Measurements from ENCODE around the gene RPS21. TPM values are rescaled to one million over a fixed set of nuclear protein-coding genes. Genes with fewer than 3 reads are reported as not detected.
"Not testable (repeated sequence)": the region's sequence is repeated elsewhere in the genome, so short reads cannot be mapped to it uniquely, and the experiment has no call there.

Gene RPS21
- total RNA-seq, 2 donors from 2014 or later = 1,227 to 1,253 TPM

DNA sequence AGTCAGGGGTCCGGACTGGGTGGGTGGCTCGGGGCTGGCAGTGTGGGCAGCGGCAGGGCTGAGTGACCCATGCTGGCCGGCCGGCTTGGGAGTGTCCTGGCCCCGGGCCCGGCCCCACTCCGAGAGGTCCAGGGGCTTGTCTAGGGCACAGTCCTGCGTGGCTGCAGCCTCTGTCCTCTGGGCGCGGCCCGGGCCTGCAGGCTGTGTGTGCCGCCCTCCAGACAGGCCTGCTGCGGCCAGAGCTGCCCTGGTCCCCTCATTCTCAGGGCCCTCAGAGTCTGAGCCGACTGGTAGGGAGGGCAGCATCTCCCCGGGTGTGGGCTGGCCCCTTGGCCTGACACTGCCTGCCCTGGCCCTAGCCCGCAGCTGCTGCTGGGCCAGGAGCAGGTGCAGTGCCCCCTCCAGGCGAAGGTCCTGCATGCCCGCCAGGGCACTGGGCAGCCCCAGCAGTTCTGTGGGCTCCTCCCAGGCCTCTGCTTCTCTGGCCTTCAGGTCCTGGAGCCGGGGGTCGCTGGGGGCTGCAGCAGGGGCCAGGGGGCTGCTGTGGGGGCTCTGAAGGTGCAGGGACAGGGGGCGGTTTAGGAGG is 27.1 kb downstream of the RPS21 start:
- intact Hi-C loops (cut with DNase I) = loop anchor here in 1 of 2 donors (10.0 kb wide), 1 partner anchor 201 kb away; no protein-coding TSS in a partner anchor

DNA sequence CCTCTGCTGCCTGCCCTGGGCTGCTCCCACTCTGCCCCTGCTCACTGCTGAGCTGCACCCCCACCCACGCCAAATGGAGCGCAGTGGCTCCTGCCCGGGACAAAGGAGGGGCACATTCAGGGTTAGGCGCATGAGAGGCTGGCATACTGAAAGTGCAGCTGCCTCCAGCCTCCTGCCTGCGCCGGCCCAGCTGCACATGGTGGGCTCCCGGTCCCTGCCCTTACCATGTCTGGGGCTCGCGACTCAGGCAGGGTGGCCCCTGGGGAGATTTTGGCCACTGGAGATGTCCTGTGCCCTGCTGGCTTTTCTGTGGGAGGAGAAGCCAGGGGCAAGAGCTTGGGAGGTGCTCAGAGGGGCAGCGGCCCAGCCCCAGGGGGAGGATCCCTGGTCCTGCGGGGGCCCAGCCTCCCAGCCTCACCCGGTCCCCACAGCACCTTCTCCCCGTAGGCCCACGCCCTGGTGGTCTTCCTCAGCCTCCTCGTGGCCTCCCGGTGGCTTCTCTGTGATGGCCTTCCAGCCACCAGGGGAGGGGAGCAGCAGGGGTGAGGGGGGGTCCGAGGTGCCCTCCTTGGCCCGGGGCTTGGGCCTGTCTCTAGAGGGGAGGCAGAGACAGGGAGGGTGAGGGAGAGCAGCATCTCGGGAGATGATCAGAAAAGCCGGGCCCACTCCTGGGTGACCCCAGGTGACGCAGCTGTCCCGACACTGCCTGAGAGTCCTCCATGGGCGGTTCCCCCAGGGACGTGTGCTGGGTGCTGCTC is 28.6 kb downstream of the RPS21 start:
- DNase-seq (ENCODE audit: low spot score) = no peak
- intact Hi-C loops (cut with DNase I) = loop anchor here in 1 of 2 donors (10.0 kb wide), 1 partner anchor 199 kb away; no protein-coding TSS in a partner anchor

More for the DNA sequence above, 27.1 kb downstream of the RPS21 start:
- DNase-seq (ENCODE audit: low spot score) = no peak

DNA sequence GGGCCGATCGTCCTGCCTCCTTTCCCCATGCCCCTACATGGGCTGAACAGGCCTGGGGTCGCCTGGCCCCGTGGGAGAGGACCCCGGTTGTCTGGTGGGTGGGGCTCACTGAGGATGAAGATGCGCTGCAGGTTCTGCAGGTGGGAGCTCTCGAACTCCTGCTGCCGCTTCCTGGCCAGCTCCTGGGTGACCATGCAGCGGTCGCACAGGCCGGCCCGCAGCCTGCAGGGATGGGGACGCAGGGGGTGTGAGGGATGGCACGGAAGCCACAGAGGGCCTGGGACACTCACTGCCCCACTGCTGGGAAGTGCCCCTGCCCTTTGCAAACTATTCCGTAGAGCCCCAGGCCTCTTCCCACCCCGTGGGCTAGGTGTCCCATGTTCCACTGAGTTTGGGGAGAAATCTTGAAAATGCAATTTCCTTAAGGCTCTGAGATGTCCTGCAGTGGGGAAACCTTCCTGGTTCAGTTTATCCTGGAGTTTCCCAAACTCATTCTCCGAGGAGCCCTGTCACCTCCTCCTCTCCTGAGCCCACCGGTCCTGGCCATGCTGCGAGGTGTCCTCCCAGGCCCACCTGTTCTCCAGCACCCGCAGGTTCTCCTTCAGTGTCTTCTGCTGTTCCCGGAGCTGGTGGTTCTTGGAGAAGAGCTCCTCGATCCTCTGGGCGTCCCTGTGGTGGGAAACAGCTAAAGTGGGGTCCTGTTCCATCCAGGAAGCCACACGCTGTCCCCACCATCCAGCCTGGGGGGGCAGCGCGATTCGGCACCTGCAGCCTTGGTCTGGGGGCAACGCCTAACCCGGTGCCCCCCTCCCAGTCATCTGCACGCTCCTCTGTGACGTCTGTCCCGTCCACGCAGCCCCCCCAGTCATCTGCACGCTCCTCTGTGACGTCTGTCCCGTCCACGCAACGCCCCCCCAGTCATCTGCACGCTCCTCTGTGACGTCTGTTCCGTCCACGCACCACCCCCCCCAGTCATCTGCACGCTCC is 30.0 kb downstream of the RPS21 start:
- intact Hi-C loops (cut with DNase I) = loop anchor here in 1 of 2 donors (10.0 kb wide), 1 partner anchor 198 kb away; no protein-coding TSS in a partner anchor
- no peak for DNase-seq (ENCODE audit: low spot score)

DNA sequence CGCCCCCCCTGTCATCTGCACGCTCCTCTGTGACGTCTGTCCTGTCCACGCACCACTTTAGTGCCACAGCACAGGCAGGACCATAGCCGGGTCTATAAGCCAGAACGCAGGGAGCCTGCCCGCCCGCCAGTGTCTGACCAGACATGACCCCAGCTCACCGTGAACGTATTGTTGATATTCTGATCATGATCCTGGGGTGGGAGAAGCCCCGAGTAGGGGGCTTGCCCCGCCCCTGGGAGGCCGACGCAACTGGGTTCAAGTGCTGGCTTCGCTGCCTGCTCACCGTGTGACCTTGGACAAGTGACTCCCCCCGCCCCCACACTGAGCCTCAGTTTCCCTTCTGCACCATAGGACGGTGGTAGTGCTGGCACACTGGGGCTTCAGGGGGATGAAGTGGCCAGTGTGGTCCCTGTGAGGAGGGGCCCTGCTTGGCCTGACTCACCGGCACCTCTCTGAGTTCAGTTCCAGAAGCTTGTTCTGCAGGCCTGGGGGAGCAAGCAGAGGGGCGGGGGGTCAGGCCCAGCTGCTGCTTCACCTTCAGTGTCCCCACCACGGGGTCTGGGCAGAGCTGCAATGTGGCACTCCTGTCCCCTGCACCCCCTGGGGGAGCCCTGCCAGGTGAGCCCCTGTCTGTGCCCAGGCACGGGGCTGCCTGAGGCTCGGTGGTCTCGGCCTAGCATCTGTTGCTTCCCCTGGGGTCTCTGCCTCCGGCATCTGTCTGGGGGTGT is 31.2 kb downstream of the RPS21 start:
- DNase-seq (ENCODE audit: low spot score) = no peak
- intact Hi-C loops (cut with DNase I) = loop anchor here in 1 of 2 donors (10.0 kb wide), 1 partner anchor 197 kb away; no protein-coding TSS in a partner anchor

DNA sequence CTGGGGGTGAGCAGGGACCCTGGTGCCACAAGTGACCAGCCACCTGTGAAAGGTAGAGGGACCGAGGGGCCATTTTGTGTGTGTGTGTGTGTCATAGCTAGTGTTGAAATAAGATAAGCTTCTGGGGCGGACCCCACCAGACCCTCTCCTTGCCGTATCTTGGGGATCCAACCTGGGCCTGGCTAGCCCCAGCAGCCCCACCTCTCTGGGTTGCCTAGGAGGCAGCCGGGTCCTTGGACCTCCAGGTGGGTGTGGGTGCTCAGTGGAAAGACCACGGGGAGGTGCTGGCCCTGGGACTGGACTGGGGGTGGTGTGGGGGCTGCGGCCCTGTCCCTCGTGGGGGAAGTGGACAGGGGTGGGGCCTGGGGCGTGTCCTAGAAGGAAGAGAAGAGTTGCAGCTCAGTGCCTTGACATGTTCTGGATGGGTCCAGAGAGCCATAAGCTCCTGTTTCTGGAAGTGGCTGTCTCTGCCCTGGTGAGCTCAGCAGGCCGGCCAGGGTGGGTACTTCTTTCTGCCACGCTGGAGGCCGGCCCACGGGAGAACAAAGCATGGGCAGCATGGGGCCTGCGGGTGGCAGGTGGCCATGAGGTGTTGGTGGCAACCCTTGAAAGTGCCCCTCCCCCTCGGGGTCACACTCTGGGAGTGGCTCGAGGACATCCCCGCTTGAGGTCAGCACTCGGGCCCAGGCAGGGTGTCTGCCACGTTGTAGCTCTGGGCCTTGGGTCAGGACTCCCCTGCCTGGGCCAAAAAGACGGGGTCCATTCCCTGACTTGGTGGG is 32.0 kb downstream of the RPS21 start:
- intact Hi-C loops (cut with DNase I) = loop anchor here (1.0 to 10.0 kb wide), 2 partner anchors 127 to 196 kb away; no protein-coding TSS in a partner anchor
- DNase-seq (ENCODE audit: low spot score) = no peak

DNA sequence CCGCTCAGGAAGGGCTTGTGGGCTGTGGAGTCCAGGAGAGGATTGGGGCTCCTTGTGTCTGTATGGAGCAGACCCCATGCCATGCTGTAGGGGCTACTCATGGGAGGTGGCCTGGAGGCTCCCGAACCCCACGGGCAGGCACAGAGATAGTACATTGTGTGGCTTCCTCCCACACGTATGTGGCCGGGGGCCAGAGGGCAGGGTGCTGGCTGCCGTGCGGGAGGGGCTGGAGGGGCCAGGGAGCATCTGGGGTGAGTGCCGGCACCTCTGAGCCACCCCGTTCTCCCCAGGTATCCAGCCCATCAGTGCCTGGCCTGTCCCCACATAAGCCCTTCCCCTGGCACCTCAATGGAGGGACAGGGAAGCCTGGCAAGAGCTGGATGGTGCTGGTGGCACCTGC is 32.9 kb downstream of the RPS21 start:
- intact Hi-C loops (cut with DNase I) = loop anchor here (1.0 to 10.0 kb wide), 2 partner anchors 127 to 195 kb away; no protein-coding TSS in a partner anchor
- DNase-seq (ENCODE audit: low spot score) = no peak

DNA sequence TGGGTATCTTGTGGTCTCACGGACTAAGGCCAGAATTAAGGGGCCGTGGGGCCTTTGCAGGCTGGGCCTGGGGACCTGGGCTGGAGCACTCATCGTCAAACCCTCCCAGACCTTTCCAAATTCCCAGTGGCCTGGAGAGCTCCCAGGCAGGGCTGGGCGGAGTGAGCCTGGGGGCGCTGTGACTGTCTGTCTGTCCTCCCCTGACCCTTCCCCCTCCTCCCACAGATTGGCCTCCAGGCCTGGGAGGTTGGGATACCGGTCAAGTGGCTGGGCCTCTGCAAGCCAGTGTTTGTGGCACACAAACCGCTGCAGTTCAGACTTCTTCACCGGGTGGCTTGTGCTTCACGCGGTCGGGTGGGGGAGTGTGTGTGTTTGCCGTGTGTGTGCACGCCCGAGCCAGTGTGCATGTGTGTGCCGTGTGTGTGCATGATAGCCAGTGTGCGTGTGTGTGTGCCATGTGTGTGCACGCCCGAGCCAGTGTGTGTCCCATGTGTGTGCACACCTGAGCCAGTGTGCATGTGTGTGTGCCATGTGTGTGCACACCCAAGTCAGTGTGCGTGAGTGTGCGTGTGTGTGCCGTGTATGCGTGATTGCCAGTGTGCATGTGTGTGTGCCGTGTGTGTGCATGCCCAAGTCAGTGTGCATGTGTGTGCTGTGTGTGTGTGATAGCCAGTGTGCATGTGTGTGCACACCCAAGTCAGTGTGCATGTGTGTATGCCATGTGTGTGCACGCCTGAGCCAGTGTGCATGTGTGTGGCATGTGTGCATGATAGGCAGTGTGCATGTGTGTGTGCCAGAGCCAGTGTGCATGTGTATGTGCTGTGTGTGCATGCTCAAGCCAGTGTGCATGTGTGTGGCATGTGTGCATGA is 34.2 kb downstream of the RPS21 start:
- intact Hi-C loops (cut with DNase I) = no loop called here
- no peak for DNase-seq (ENCODE audit: low spot score)

DNA sequence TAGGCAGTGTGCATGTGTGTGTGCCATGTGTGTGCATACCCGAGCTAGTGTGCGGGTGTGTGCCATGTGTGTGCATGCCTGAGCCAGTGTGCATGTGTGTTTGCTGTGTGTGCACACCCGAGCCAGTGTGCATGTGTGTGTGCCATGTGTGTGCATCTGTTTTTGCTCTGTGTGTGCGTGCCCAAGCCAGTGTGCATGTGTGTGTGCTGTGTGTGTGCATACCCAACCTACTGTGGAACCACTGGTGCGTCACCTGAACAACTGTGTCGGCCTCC is 34.8 kb downstream of the RPS21 start:
- intact Hi-C loops (cut with DNase I) = no loop called here
- no peak for DNase-seq (ENCODE audit: low spot score)

DNA sequence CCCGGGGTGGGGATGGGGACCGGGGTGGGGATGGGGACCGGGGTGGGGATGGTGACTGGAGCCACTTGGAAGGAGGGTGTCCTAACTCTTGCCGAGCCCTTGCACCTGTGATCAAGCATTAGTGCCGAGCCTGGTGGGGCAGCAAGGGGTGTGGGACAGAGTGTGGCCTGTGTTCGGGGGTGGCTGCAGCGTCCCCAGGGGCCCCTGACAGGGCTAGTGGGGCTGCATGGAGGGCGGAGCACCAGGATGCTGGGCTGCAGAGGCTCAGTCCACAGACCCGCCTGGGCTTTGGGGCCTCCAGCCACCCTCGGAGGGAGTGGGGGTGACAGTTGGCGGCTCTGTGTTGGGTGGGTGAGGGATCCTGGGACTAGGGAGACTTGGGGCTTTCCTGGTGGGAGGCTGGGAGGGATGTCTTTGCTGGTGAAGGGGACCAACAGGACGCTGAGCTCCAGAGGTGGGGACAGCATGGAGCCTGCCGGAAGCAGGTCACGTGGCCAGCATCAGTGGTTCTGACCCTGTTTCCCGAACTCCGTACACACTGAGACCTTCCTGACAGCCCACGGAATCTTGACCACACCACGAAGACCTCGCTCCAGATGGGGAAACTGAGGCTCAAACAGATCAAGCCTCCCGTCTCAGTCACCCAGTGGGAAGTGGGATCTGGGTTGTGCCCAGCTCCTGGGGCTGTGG is 35.9 kb downstream of the RPS21 start:
- intact Hi-C loops (cut with DNase I) = no loop called here

DNA sequence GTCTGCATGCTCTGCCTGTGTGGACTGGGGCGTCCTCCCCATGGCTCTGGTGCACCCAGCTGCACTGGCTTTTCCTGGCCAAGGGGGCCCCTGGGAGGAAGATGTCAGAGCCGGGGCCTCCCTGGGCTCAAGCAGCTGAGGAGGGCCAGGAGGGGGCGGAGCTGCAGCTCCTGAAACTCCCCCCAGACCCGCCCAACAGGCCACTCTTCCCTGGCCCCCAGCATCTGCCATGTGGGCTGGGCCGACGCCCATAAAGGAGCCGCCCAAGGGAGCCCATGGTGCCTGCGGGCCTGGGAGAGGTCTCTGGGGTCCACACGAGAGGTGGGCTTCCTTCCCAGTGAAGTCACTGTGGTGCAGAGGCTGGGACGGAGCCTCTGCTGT is 36.4 kb downstream of the RPS21 start:
- no peak for DNase-seq (ENCODE audit: low spot score)
- intact Hi-C loops (cut with DNase I) = no loop called here

More for the DNA sequence above, 35.9 kb downstream of the RPS21 start:
- no peak for DNase-seq (ENCODE audit: low spot score)

DNA sequence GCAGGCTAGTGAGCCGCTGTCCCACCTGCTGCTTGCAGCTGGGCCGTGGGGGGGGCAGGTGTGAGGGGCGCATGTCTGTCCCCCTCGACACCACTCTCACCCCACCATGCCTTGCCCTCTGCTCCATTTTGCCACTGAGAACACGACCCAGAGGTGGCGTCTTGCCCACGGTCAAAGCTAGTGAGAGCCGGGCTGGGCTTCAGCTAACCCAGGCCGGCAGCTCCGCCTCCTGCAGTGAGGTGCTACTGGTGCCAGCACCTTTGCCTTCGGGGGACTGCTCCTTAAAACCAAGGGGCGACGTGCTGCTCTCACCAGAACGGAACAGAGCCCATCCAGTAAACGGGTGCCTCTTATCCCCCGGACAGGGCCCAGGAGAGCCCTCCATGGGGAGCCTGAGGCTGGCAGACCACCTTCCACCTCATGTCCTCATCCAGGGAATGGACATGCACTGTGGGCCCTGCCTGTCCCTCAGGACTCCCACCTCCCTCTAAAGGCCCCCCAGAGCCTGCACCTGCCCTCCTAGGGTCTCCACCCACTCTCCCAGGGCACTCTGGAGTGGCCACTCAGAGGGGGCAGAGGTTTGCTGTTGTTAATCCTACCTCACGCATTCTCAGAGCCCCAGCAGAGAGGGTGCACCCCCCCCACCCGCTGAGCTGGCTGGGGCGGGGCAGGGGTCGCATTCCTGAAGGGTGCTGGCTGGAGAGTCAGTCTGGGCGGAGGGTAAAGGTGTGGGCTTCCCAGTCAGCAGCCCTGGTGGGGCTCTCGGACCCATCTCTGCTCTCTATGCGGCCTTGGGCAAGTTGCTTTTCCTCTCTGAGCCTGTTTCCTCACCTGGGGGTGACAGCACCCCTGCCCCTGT is 37.6 kb downstream of the RPS21 start:
- no peak for DNase-seq (ENCODE audit: low spot score)
- intact Hi-C loops (cut with DNase I) = no loop called here

DNA sequence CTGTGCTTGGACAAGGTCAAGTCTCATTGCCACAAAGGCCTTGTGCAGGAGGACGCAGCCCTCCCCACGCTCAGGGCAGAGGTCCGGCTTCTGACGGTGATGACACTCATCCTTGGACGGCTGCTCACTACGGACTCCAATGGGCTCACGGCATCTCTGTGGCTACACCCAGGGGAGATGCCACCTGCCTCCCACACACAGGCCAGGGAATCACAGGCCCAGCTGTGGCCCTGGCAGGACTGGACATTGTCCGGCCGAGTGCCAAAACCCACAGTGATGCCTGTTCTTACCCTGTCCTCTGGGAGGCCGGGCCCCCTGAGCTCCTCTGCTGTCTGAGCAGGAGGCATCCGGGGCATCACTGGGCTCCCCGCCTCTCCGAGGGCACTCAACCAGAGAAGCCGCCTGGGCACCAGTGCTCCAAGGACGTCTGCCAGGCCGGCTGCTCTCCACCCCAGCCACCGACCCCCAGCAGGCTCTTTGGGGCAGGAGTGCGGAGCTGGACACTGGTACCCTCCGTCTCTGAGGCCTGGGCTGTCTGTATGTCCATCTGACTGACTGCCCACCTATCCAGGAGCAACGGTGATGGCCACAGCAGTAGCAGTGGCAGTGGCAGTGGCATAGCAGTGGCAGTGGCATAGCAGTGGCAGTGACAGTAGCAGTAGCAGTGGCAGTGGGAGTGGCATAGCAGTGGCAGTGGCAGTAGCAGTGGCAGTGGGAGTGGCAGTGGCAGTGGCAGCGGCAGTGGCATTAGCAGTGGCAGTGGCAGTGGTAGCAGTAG is 38.6 kb downstream of the RPS21 start:
- DNase-seq (ENCODE audit: low spot score) = no peak
- intact Hi-C loops (cut with DNase I) = no loop called here

DNA sequence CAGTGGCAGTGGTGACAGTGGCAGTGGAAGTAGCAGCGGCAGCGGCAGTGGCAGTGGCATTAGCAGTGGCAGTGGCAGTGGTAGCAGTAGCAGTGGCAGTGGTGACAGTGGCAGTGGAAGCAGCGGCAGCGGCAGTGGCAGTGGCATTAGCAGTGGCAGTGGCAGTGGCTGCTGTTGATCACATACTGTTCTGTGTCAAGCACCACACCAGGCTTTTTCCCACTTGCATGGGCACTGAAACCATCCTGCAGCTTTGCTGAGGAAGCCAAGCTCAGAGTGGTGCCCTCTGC is 39.1 kb downstream of the RPS21 start:
- DNase-seq (ENCODE audit: low spot score); intact Hi-C loops (cut with DNase I): not testable (repeated sequence)

DNA sequence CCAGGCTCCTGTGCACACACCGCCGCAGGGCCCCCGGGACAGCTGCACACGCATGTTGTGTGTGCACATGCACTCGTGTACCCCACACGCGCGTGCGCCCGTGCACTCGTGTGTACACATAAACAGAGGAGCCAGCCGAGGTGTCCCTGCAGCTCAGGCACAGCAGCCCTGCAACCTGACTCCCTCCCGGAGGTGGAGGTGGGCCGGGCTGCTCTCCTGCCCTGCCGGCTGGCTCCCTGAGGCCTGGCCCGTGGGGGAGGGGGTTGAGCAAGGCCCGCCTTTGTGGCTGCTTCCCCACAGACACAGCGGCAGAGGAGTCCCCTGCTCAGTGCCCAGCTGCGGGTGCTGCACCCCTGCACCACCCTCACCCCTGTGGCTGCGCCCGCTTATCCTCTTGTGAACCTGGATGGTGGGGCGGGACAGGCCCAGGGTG is 39.8 kb downstream of the RPS21 start:
- intact Hi-C loops (cut with DNase I) = no loop called here
- no peak for DNase-seq (ENCODE audit: low spot score)
